ENCODE data around the gene WDR17.
A peak's percentile ranks its signal among the peaks of the same experiment; 100 is the strongest.

The WDR17 gene

GRCh38 chr4:176065435-176066291 lies at the start of gene WDR17:
WDR17 (plus strand) TSS chr4:176065841; CDS start chr4:176111581, 45,740 bp downstream.
- DNase-seq: peak; percentile 26

DNA sequence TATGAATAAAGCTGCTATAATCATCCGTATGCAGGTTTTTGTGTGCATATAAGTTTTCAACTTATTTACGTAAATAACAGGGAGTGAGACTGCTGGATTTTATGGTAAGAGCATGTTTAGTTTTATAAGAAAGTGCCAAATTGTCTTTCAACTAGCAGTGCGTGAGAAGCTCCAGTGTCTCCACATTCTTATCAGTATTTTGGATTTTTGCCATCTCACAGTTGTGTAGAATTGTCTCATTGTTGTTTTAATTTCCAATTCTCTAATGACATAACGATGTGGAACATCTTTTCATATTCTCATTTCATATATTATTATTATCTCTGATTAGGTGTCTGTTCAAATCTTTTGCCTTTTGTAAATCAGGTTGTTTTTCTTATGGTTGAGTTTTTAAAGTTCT lies 49.0 kb upstream of the WDR17 start:
- no peak for DNase-seq

DNA sequence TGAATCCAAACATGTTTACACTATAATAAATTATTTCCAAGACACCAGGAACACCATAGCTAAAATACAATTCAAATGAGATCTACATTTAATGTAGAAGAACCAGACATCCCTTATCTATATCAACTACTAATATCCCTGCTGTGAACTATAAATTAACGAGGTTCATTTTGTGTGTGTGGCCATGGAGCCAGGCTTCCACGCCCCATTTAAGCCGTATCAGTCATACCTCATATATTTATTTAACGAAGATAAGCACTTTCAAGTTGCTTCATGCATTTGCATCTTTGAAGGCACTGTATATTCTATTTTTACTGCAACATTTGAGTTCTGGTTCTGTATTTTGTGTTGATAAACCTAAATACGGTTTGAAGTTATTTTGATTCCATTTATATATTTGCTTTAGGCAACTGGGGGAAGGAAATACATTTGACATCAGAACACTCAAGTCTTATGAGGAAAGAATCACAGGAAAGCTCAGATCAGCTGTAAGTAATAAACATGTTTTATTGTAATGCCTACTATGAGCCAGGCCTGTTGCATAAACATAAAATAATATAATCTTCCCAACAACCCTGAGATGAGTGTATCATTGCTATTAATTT lies 45.1 kb upstream of the WDR17 start:
- DNase-seq: no peak

DNA sequence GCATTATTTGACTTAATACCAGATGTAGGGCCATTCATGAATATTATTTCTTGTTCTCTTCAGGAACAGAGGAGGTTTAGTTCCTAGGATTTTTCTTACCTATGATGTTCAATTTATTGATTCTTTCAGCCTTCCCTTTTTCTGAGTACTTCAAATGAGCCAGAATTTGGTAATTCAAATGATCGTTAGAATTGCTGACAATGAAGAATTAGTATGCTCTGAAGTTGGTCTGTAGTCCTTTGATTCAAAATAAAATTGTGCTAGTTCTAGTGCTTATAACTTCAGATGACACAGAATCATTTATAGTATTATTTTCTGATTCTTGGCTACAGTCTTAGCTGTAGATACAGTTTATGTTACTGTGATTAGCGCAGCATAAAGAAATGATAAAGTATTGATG lies 35.2 kb upstream of the WDR17 start:
- DNase-seq: no peak

- DNase-seq: no peak
Measured at GRCh38 chr4:176031922-176032321, 33.7 kb upstream of the WDR17 start.

GRCh38 chr4:176032454-176032853 lies 33.2 kb upstream of the WDR17 start:
- no peak for DNase-seq

DNA sequence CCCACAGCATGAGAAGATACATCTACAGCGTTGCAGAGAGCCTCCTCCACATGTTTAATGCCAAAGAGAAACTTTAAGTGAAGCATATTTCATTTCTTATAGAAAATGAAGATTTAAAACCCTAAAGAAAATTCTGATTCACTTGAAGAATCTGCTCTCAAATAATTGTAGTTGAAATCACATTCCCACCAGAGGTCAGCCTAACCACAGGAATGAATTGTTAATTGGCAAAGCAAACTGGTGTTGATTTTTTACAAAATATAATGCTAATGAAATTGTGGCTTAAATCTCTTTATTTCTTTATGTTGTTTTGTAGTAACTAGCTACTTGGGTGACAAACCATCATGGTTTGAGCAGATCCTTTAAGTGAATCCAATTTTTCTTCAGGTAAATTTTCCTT lies 31.1 kb upstream of the WDR17 start:
- DNase-seq: peak; percentile 5

DNA sequence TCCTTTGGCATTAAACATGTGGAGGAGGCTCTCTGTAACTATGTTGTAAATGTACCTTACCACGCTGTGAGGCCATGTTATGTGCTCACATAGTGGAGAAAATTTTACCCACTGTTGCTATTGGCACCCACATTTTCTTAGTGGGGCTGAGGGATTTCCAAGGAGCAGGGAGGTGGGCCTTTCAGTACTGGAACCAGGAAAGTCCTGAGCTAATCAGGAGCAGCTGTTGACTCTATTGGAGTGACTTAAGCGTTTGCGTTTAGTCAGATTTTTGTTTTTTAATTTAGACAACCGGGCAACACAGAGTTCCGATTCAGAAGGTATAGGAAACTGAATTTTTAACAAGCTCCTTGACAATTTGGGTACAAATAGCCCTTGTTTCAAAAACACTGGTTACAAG lies 30.7 kb upstream of the WDR17 start:
- DNase-seq: no peak

DNA sequence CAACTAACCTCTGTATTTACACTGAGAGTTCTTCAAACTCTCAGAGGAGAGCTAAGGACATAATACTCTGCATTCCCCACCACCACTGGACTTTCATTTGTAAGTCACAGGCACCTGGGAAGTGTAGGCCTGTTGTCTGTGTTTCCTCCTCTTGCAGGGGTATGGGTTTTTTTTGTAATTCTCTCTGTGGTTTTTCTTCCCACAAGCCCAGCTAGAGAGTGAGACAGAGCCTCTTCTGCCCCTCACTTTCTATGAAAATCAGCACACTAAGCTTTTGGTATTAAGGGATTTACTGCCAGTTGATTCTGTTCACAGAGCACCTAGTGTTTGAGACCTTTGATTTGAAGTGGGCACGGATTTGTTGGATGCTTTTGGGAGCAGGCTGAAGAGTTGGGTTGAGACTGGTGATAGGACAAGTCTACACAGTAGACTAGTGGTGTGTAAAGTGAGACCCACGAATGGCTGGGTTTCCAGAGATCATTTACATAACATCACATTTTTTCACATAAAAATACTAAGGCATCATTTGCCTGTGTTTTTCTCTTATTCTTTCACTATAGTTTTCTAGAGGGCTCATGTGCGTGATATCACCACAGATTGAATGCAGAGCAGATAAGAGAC lies 28.9 kb upstream of the WDR17 start:
- no peak for DNase-seq

DNA sequence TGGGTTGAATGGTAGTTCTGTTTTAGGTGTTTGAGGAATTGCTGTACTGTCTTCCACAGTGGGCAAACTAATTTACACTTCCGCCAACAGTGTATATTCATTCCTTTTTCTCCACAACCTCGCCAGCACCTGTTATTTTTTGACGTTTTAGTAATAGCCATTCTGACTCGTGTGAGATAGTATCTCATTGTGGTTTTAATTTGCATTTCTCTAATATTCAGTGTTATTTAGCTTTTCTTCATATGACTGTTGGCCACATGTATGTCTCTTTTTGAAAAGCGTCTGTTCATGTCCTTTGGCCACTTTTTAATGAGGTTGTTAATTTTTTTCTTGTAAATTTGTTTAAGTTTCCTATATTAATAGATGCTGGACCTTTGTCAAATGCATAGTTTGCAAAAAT lies 26.9 kb upstream of the WDR17 start:
- DNase-seq: no peak

GRCh38 chr4:176042195-176042594 lies 23.4 kb upstream of the WDR17 start:
- DNase-seq: no peak

GRCh38 chr4:176043838-176044588 lies 21.6 kb upstream of the WDR17 start:
- DNase-seq: no peak

- no peak for DNase-seq
Measured at GRCh38 chr4:176044589-176044951, 21.1 kb upstream of the WDR17 start.

GRCh38 chr4:176048631-176049030 lies 17.0 kb upstream of the WDR17 start:
- no peak for DNase-seq

- DNase-seq: no peak
Measured at GRCh38 chr4:176052744-176053143, 12.9 kb upstream of the WDR17 start.

DNA sequence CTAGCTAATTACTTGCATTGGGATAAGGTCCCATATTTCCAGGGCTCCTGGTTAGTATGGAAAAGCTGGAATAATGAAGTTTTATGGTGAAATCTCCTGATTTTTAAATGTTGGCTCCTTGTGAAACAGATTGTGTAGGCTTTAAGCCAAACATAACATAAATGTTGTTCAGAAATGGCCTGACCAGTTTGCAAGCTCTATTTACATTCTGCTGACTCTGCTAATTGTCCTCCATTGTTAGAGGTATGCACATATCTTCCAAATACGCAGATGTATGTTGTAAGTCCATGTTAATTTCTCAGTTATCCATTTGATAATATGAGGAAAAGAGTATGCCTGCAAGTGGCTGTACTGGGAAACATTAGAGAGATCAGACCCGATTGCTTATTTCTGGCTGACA lies 11.9 kb upstream of the WDR17 start:
- DNase-seq: no peak

- no peak for DNase-seq
Measured at GRCh38 chr4:176054942-176055341, 10.7 kb upstream of the WDR17 start.

DNA sequence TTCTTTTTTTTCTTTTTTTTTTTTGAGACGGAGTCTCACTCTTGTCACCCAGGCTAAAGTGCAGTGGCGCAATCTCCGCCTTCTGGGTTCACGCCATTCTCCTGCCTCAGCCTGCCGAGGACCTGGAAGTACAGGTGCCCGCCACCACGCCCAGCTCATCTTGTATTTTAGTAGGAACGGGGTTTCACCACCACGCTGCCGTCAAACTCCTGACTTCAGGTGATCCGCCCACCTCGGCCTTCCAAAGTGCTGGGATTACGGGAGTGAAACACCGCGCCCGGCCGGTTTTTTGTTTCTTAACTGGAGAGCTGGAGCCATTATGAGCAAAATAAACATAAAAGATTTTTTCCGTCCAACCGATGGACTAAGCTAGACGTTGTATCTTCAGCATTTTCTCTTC lies 1.9 kb upstream of the WDR17 start:
- DNase-seq: no peak

- DNase-seq: no peak
Measured at GRCh38 chr4:176064539-176064938, 1.1 kb upstream of the WDR17 start.

GRCh38 chr4:176066757-176067156 lies 1.1 kb downstream of the WDR17 start:
- DNase-seq: no peak

GRCh38 chr4:176077561-176077960 lies 11.9 kb downstream of the WDR17 start:
- no peak for DNase-seq

DNA sequence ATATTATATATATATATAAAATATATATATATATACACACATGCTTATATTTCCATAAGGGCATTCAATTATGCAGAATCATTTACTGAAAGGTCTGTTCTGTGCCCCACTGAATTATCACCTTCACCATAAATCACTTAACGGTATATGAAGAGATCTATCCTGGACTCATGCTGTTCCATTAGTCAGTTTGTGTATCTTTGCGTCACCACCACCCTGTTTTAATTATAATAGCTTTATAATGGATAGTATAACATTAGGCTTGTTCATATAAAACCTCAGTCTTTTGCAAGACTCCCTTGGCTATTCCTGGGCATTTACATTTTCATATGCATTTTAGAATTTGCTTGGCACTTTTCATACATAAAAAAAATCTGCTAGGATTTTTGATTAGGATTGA lies 19.1 kb downstream of the WDR17 start:
- no peak for DNase-seq

DNA sequence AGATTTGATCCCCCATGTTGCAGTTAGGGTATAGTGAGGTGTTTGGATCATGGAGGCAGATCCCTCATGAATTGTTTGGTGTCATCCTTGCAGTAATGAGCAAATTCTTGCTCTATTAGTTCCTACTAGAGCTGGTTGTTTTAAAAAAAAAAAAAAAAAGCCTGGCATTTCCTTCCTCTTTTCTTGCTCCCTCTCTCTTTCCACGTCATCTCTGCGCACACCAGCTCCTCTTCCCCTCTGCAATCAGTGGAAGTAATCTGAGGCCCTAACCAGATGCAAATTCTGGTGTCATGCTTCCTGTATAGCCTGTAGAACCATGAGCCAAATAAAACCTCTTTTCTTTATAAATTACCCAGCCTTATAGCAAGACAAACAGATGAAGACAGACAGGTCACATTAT lies 24.5 kb downstream of the WDR17 start:
- DNase-seq: no peak

- DNase-seq: no peak
Measured at GRCh38 chr4:176099314-176099713, 33.7 kb downstream of the WDR17 start.
